Measurements from ENCODE around the gene MAP3K21.

DNA sequence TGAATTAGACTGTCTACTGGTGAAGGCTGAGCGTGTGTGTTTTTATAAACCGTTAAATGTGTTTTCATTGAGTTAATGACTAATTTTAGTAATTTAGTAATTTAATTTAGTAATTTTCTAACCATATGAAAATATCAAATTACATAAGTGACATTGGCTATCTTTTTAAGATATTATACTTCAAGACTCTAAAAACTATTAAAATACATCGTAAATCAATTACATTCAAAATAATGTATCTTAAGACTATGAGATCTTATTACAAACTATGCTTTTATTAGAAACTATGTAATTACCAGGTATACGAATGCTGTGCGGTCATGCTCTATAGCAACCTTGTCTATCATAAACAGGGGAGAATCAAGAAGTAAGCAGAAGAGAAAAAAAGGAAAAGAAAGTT, 21.6 kb downstream of the MAP3K21 start:
- TF ChIP-seq, protein P1, sequence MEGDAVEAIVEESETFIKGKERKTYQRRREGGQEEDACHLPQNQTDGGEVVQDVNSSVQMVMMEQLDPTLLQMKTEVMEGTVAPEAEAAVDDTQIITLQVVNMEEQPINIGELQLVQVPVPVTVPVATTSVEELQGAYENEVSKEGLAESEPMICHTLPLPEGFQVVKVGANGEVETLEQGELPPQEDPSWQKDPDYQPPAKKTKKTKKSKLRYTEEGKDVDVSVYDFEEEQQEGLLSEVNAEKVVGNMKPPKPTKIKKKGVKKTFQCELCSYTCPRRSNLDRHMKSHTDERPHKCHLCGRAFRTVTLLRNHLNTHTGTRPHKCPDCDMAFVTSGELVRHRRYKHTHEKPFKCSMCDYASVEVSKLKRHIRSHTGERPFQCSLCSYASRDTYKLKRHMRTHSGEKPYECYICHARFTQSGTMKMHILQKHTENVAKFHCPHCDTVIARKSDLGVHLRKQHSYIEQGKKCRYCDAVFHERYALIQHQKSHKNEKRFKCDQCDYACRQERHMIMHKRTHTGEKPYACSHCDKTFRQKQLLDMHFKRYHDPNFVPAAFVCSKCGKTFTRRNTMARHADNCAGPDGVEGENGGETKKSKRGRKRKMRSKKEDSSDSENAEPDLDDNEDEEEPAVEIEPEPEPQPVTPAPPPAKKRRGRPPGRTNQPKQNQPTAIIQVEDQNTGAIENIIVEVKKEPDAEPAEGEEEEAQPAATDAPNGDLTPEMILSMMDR (conservative IDR thresholded peaks at IDR 0.05; ENCODE audit: low read depth, low read length), result no peak
- no peak for TF ChIP-seq ELK1 (IDR thresholded peaks at IDR 0.05; ENCODE audit: borderline replicate concordance, low read depth, low read length)
- TF ChIP-seq POLR2A (IDR thresholded peaks at IDR 0.05; ENCODE audit: low read depth, low read length), result no peak
- no peak for TF ChIP-seq BHLHE40 (IDR thresholded peaks at IDR 0.05; ENCODE audit: low read depth, low read length)
- no peak for TF ChIP-seq MXI1 (IDR thresholded peaks at IDR 0.05; ENCODE audit: borderline replicate concordance, low read depth, low read length)
- no peak for TF ChIP-seq CHD1 (IDR thresholded peaks at IDR 0.05; ENCODE audit: low read depth, low read length)
- TF ChIP-seq MAFK (IDR thresholded peaks at IDR 0.05; ENCODE audit: low read depth, low read length), result no peak
- no peak for TF ChIP-seq USF2 (IDR thresholded peaks at IDR 0.05; ENCODE audit: low read depth, low read length)
- no peak for TF ChIP-seq MAZ (IDR thresholded peaks at IDR 0.05; ENCODE audit: borderline replicate concordance, low read depth, low read length)
- no peak for TF ChIP-seq NFE2L2 (IDR thresholded peaks at IDR 0.05; ENCODE audit: low read depth, low read length)
